22Rv1 (cell line): ENCODE data around the gene C1orf21.

Source experiments
- H3K27ac ChIP-seq: fragments of 450-650 bp; 2 replicates; pipeline ENCODE4 v1.5.1; 2017
- ZFX ChIP-seq: fragments of 450-650 bp; IDR thresholded peaks from 2 replicates; pipeline ENCODE4 v1.6.1; 2017; ENCODE audit warnings: antibody characterized with exemption, borderline replicate concordance
- TF ChIP-seq, protein P1 (sequence below): fragments of 450-650 bp; IDR thresholded peaks from 2 replicates; pipeline ENCODE4 v1.5.1; 2017; ENCODE audit warnings: mild to moderate bottlenecking

Gene C1orf21

DNA sequence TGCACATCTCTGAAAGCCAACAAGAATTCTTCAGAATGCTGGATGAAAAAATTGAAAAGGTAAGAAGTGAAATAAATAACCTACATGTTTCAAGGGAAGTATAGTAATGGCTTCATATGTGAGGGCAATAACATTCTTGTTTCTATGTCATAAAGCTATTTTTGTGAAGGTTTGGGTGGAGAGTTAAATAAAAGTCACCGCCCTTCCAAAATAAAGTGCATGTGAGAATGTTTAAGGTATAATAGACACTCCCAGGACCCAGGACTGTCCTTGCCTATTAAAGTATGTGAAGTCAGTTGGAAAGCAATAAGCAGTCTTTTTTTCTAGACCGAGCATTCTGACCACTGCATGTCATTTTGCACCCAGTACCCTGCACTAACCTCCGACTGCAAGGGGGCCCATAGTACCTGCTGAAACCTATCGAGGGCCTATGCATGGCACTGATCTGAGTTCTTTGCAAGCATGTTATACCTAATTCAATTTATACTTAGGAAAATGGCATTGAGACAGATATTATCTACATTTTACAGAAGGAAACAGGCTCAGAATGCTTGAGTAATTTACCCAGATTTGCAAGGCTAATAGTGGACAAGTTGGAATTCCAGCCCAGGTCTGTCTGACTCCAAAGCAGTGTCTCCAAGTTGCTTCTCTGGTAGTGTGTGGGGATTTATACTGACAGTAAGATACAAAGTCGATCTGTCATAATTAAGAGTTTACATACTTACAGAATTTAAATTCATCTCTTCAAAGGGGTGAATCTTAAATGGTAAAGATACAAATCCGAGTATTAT lies 211.8 kb downstream of the C1orf21 start:
- no peak for TF ChIP-seq ZFX
- TF ChIP-seq, protein P1, sequence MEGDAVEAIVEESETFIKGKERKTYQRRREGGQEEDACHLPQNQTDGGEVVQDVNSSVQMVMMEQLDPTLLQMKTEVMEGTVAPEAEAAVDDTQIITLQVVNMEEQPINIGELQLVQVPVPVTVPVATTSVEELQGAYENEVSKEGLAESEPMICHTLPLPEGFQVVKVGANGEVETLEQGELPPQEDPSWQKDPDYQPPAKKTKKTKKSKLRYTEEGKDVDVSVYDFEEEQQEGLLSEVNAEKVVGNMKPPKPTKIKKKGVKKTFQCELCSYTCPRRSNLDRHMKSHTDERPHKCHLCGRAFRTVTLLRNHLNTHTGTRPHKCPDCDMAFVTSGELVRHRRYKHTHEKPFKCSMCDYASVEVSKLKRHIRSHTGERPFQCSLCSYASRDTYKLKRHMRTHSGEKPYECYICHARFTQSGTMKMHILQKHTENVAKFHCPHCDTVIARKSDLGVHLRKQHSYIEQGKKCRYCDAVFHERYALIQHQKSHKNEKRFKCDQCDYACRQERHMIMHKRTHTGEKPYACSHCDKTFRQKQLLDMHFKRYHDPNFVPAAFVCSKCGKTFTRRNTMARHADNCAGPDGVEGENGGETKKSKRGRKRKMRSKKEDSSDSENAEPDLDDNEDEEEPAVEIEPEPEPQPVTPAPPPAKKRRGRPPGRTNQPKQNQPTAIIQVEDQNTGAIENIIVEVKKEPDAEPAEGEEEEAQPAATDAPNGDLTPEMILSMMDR = no peak
- no peak overlapping the region for H3K27ac ChIP-seq

DNA sequence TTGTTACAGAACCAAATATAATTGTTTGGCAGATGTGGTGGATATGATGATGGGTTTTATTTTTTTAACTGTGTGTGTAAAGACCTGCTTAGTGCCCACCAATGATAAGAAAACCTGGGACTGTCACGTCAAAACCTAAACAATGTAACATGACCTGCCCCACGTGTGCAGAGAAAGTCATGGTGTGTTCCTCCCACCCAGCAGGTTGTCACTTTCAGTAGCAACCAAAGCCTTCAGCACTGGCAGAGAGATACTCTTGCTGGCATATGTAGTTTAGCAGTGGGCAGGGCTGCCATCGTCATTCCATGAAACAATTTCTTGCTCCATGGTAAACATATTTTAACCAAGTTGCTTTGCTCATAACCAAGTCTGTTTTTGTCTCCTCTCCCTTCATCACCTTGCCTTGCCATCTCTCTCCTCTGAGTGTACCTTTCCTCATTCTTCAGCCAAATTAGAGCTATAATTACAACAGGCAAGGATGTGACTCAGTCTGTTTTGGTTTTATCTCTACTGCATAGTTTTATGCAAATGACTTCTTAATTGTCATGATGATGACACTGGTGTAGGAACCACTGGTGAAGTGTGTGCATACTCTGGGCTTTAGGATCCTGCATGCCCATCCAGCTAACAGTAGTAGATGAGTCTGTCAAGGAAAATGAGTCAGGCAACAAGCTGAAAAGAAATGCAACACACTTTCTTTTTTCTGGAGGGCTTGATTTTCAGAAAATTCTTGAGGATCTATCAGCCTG lies 217.5 kb downstream of the C1orf21 start:
- no peak for TF ChIP-seq ZFX
- TF ChIP-seq, protein P1 = no peak
- H3K27ac ChIP-seq = no peak overlapping the region

DNA sequence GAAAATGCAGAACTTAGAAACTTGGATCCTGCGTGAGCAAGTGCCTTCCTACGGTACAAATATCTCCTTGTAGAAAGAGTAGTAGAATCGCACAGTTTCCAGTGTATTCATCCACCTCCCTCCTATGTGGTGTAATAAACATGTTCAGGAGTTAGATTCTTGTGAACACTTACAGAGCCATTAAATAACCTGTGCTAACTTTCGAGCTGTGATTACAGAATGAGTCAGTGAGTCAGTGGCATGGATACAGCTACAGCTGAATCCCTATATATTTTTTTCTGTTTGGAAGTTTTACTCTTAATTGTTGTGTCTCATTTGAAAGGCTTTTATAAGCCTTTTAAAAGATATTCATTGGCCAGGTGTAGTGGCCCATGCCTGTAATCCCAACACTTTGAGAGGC lies 219.1 kb downstream of the C1orf21 start:
- H3K27ac ChIP-seq = no peak overlapping the region
- TF ChIP-seq, protein P1 = no peak
- no peak for TF ChIP-seq ZFX

DNA sequence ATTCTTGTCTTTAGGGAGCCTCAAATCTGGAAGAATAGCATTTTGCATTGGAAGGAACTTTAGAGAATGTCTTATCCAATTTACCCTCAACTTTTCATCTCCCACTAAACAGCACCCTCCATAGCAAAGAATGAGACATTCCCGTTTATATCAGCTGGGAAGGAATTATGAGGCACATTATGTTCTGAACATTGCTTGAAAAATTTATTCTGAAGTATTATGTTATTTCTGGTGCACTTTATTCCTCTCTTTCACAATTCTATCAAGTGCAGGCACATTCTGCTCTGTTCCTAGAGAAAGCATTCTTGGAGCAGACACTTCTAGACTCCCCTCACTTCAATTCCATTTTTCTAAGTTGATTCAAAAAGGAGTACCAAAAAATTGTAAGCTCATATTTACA lies 220.0 kb downstream of the C1orf21 start:
- H3K27ac ChIP-seq = no peak overlapping the region
- TF ChIP-seq, protein P1 = no peak
- TF ChIP-seq ZFX = no peak

DNA sequence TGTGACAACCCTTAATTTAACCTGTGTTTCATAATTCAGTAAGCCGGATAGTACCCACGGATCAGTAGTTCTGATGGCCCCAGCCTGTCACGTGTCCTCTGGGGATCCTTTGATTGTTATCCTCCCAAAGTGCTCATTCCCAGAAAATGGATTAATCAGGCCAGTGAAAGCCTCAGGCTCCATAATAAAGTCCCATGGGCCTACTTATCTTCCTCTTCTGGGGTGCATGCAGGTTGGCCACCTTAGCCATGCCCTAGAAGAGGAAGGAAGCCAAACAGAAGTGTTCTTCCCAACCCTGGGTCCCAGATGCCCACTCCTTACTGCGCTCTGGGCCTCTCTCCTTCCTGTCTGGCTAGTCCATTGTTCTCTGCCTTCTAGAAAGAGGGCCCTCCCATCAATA lies 221.8 kb downstream of the C1orf21 start:
- no peak overlapping the region for H3K27ac ChIP-seq
- TF ChIP-seq ZFX = no peak
- TF ChIP-seq, protein P1 = no peak

DNA sequence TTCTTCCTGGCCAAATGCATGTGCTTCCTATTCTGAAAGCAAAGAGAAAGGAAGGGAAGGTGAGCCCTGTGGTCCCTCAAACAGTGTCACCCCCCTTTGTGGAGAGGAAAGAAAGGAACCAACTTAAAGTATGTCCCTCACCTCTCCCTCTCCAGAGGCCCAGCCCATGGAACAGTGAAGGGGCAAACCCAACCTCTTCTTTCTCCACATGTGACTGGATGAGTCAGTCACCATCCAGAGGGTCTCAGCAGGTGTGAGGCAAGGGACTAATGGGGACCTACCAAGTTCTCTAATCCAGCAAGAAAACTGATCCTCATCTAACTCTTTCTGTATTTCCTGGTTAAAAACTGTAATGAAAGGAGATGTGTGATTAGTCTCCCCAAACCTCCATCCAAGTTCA lies 222.2 kb downstream of the C1orf21 start:
- H3K27ac ChIP-seq = no peak overlapping the region
- TF ChIP-seq, protein P1 = no peak
- TF ChIP-seq ZFX = no peak
